ENCODE measurements around the gene ACKR4.
"Not testable (repeated sequence)": the region's sequence is repeated elsewhere in the genome, so short reads cannot be mapped to it uniquely, and the experiment has no call there.

Gene ACKR4

GRCh38 chr3:132596816-132597433, at the start of gene ACKR4:
Gene ACKR4, plus strand, starts transcription at chr3:132597270. Its CDS starts 3,128 bp downstream, at chr3:132600398.
- in situ Hi-C loops (cut with MboI; ENCODE audit: low sequenced_read_pairs): no loop called here

DNA sequence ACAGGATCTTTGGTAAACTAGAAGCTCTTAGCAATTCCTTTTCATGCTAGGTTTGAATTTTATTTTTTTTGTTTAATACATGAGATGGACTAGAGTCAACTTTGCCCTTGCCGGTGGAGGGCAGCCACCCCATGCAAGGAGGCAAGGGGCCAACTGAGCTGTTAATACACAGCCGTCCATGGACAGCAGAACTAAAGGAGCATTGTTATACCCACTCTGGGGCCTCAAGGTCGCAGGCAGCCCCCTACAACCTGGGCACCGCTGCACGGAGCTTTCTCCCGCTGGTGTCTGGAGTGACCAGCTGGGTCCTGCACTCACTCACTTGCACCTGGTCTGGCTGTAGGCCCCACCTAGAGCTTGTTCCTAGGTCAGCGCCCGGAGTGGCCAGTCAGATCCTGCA, 47.9 kb upstream of the ACKR4 start:
- in situ Hi-C loops (cut with MboI; ENCODE audit: low sequenced_read_pairs): no loop called here

- in situ Hi-C loops (cut with MboI; ENCODE audit: low sequenced_read_pairs): no loop called here
Measured at GRCh38 chr3:132549890-132550578, 47.0 kb upstream of the ACKR4 start.

DNA sequence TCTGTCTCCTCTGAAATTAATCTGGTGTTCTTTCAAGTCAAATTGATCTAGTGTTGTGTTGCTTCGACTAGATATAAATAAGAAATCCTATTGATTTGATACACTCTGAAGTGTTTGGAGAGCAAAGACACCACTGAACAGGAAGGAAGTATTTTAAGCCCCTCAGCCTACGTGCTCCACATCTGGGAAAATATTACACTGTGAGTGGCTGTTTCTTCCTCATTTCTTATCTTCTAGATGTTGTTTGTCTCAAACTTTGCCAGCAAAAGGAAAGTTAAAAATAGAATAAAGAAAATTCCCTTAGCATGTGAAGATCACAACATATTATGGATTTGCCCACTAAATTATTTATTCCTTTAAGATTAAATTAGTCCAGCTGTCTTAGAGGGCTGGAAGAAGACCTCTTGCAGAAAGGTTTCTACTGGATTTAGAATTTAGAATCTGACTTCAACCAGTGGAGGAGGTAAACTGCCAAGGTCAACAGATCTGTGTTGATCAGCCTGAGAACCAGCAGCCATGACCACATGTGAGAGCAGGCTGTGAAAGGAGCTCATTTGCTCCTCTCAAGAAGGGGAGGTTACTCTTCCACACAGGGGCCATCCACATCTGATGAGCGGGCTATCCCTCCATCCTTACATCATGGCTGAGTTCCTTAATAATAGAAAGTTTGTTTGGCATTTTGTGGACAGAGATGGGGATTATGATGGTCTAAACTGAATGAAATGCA, 46.3 kb upstream of the ACKR4 start:
- in situ Hi-C loops (cut with MboI; ENCODE audit: low sequenced_read_pairs): no loop called here

- in situ Hi-C loops (cut with MboI; ENCODE audit: low sequenced_read_pairs): no loop called here
Measured at GRCh38 chr3:132553826-132554225, 43.2 kb upstream of the ACKR4 start.

- in situ Hi-C loops (cut with MboI; ENCODE audit: low sequenced_read_pairs): no loop called here
Measured at GRCh38 chr3:132554437-132554836, 42.6 kb upstream of the ACKR4 start.

DNA sequence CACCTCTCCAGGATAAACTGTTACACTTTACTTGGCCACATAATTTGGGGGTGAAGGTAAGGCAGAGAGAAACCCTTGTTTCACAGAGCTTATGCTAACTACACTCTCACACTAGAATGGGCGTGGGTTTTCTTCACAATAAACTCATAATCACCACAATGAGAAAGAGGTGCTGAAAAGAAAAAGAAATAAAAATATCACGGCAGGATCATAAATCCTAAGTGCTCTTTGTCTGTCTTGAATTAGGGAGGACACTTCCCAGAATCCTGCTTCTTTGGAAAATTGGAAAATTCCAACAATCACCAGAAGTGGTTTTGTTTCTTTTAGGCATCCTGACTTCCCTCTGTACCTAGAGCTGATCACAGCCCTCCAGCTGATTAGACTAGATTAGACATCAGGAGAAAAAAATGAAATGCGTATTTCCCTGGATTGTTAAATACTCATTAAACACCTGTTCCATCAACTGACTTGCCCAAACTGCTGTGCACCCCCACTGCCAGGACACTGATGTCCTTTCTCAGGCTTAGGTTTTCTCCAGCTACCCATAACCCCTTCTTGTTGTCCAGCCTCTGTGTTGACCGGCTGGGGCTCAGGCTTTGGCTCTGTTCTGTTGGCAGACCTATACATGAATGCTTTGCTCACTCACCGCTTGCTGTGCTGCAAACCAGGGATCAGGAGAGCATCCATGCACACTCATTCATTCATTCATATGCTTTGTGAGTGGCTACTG, 41.6 kb upstream of the ACKR4 start:
- in situ Hi-C loops (cut with MboI; ENCODE audit: low sequenced_read_pairs): no loop called here

GRCh38 chr3:132556036-132556386, 41.1 kb upstream of the ACKR4 start:
- in situ Hi-C loops (cut with MboI; ENCODE audit: low sequenced_read_pairs): not testable (repeated sequence)

GRCh38 chr3:132556508-132557159, 40.4 kb upstream of the ACKR4 start:
- in situ Hi-C loops (cut with MboI; ENCODE audit: low sequenced_read_pairs): no loop called here

DNA sequence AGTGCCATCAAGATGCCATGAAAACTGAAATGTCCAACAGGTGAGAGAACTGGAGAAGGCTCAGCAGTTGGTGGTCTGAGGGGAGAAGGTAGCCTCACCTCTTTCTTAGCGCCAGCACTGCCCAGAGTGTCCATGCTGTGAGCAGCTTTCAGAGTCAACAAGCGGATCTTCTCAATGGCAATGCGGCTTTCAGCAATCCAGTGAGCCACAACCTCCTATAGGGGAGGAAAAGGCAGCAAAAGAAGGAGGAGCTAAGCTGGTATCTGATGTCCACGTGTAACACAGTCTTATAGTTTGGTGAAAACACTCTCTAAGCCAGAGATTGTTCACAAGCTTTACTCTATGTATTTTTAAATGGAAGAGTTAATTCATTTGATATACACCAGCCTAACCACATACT, 36.1 kb upstream of the ACKR4 start:
- in situ Hi-C loops (cut with MboI; ENCODE audit: low sequenced_read_pairs): no loop called here

DNA sequence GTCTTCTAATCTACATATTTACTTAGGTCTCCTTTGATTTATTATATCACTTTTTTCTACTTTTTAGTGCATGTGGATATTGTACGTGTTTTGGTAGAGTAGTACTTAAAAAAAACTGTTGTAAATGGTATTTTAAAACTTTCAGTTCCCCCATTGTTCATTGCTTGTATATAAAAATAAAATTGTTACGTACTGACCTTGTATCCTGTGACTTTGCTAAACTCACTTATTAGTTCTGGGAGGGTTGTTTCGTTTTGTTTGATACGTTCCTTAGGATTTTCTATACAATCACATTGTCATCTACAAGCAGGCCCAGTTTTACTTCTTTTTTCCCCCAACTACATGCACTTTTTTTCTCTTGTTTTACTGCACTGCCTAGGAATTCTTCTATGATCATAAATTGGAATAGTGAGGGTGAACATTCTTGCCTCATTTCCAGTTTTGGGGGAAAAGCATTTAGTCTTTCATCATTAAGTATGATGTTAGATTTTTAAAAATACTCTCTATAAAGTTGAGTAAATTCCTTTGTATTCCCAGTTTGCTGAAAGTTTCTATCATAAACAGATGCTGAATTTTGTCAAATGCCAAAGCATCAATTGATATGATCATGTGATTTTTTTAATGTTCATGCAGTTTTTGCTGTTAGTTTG, 33.5 kb upstream of the ACKR4 start:
- in situ Hi-C loops (cut with MboI; ENCODE audit: low sequenced_read_pairs): no loop called here

GRCh38 chr3:132564070-132564465, 33.0 kb upstream of the ACKR4 start:
- in situ Hi-C loops (cut with MboI; ENCODE audit: low sequenced_read_pairs): no loop called here

GRCh38 chr3:132568422-132568821, 28.6 kb upstream of the ACKR4 start:
- in situ Hi-C loops (cut with MboI; ENCODE audit: low sequenced_read_pairs): no loop called here

GRCh38 chr3:132569153-132569552, 27.9 kb upstream of the ACKR4 start:
- in situ Hi-C loops (cut with MboI; ENCODE audit: low sequenced_read_pairs): no loop called here

DNA sequence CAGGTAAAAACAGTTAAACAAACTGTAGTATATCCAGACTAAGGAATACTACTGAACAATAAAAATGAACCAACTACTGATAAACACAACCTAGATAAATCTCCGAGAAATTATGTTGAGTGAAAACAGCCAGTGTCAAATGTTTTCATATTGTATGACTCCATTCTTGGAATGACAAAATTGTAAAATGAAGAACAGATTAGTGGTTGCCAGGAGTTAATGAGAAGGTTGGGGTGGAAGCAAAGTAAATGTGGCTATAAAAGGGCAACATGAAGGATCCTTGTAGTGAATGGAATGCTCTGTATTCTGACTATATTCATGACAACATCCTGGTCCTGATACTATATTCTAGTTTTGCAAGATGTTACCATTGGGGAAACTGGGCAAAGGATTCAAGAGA, 27.5 kb upstream of the ACKR4 start:
- in situ Hi-C loops (cut with MboI; ENCODE audit: low sequenced_read_pairs): no loop called here

DNA sequence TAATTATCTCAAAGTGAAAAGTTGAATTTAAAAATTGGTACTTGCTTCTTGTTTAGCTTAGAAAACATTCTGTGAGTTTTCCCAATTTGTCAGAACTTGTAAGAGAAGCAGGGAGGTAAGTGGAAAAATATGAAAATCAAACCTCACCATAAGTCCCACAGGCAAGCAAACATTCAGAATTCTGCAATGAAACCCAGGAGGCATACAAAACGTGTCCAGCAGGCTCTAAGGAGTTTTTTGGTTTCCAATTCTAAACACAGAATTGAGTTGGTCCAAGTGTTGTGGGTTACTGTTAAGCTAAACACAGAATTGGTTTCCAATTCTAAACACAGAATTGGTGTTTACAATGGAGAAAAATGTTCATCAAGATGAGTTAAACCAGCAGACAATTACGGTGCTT, 27.1 kb upstream of the ACKR4 start:
- in situ Hi-C loops (cut with MboI; ENCODE audit: low sequenced_read_pairs): no loop called here

DNA sequence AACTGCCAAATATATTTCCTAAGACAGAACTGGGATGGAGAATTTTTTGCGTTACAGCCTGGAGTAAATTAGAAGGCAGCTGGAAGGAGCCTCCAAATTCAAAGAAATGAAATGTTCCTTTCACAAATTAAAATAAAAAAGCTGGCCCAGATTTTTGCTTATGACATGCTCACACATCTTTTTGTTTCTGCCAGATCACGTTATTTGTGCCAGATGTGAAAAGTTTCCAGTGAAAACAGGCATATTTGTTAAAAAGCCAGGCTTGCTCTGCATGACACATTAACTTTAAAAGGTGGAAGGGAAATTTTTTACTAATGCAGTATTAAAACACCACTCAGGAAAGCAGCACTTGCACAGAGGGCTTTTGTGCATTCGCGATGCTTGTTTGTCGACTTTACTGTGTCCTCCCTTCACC, 23.3 kb upstream of the ACKR4 start:
- in situ Hi-C loops (cut with MboI; ENCODE audit: low sequenced_read_pairs): no loop called here

DNA sequence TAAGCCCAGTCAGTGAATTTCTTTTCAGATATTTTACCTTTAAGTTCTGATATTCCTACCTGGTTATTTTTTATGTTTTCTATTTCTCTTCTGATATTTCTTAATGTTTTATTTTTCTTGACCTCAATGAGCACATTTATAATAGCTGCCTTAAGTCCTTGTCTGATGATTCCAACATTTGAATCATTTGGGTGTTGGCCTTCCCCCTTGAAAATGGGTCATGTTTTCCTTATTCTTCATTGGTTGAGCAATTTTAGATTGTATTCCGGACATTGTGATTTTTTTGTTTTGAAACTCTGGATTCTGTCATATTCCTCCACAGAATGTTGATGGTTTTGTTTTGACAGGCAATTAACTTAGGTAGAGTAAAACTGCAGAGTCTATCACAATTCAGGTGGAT, 9.7 kb upstream of the ACKR4 start:
- in situ Hi-C loops (cut with MboI; ENCODE audit: low sequenced_read_pairs): no loop called here

DNA sequence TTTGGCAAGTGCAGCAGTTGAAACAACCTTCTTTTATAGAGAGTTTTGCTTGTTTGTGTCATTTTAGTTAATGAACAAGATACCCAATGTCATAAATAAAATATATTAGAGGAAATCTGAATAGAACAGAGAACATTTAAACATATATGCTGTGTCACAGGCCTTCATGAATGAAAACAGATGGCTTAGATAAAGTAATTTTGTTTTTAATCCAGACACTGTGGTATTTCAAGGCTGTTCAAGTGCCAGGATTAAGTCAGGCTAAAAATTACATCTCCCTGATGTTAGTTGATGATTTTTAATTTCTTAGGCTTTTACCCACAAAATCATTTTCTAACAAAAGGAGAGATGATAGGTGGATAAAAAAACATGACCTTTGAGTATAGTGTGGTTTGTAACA, 4.9 kb upstream of the ACKR4 start:
- in situ Hi-C loops (cut with MboI; ENCODE audit: low sequenced_read_pairs): no loop called here

GRCh38 chr3:132593241-132593946, 3.7 kb upstream of the ACKR4 start:
- in situ Hi-C loops (cut with MboI; ENCODE audit: low sequenced_read_pairs): no loop called here

All from HL-60/S4 treated with phorbol 12-myristate 13-acetate at 8.2 ng/mL for 4 days and 3 days (cell line).